Omental fat pad (tissue), 4 donors: ENCODE results near the gene DNAJC17. TPM values are rescaled to one million over a fixed set of nuclear protein-coding genes. Genes with fewer than 3 reads are reported as not detected.

Source experiments
- ATAC-seq: fragments of 150-250 bp; one replicate; pipeline ENCODE4 v1.9.1; 2016; ENCODE audit warnings: mild to moderate bottlenecking, moderate library complexity; ENCODE audit not compliant: low FRiP score
- DNase-seq: peaks from one replicate; pipeline ENCODE4 v3.0.0-alpha.2; 2019; ENCODE audit warnings: low spot score
- CTCF ChIP-seq, 3 donors: fragments of 450-650 bp; IDR thresholded peaks; one replicate each; pipeline ENCODE4 v1.5.1; 2016 to 2017; ENCODE audit warnings: antibody characterized with exemption in 3 of 3, mild to moderate bottlenecking in 3 of 3, moderate library complexity in 2 of 3
- total RNA-seq, 4 donors: library from RNA; depleted of rRNA; stranded (reverse); fragments of >200 nt; gene quantifications; one replicate each; pipeline ENCODE4 v1.1.0, GENCODE V29; 2016

DNAJC17 gene
- total RNA-seq, 4 donors from 2014 or later: 8.8 to 21.1 (median 17.1) TPM

GRCh38 chr15:40823572-40824343, 16.5 kb upstream of the DNAJC17 start:
- ATAC-seq (no peak), DNase-seq (no peak)
- no peak for TF ChIP-seq CTCF (IDR thresholded peaks at IDR 0.05)

GRCh38 chr15:40821195-40821594, 13.9 kb upstream of the DNAJC17 start:
- TF ChIP-seq CTCF (IDR thresholded peaks at IDR 0.05): no peak
- ATAC-seq: no peak
- DNase-seq: no peak

- DNase-seq (no peak), ATAC-seq (no peak)
- no peak for TF ChIP-seq CTCF (IDR thresholded peaks at IDR 0.05)
Measured at GRCh38 chr15:40819048-40819447, 11.8 kb upstream of the DNAJC17 start.

GRCh38 chr15:40815042-40815698, 7.9 kb upstream of the DNAJC17 start:
- no peak for ATAC-seq
- no peak for TF ChIP-seq CTCF (IDR thresholded peaks at IDR 0.05)
- no peak for DNase-seq

GRCh38 chr15:40812721-40813425, 5.6 kb upstream of the DNAJC17 start:
- DNase-seq: no peak
- TF ChIP-seq CTCF (IDR thresholded peaks at IDR 0.05): no peak
- ATAC-seq: no peak

GRCh38 chr15:40808861-40809450, 1.7 kb upstream of the DNAJC17 start:
- no peak for ATAC-seq
- DNase-seq: no peak
- TF ChIP-seq CTCF (IDR thresholded peaks at IDR 0.05): no peak
